Measurements from ENCODE around the gene CDH4. TPM values are rescaled to one million over a fixed set of nuclear protein-coding genes. Genes with fewer than 3 reads are reported as not detected.

Gene CDH4
- total RNA-seq, 1 experiment from 2014 or later, result 5.3 TPM

DNA sequence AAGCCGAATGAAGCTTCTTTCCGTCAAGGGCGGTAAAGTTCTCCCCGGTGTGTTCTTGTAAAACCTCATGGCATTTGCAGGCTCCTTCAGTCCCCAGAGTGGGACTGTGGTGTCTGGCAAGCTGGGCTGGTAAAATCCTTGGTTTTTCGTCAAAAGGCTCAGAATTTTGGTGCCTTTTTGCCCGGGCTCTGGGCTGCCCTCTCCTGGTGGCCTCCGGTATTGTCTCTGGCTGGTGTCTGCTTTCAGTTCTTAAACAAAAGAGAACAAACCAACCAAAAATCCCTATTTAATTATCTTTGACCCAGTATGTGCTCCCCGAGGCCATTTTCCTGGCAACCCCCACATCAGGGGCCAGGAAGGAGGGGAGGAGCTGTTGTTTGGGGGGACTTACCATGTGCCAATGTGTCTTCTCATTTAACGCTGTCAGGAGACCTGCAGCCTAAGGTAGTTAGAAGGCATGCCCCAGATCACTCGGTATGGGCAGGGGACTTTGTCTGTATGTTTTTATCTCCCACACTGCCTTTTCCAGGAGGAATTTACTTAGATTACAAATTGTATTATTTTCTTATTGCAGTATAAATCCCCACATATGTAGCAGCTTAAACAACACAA is 11.1 kb downstream of the CDH4 start:
- DNase-seq (ENCODE audit: low spot score) (peak; percentile 75), ATAC-seq (peak; percentile 26; the same call in 1 of the 2 replicates)
- ChIA-PET CTCF (interaction anchor here (0.7 to 1.7 kb wide), 5 partner anchors 9 to 304 kb away, joined by 3 to 9 read pairs (median 3); no protein-coding TSS in a partner anchor), POLR2A (no interaction called here)
- H3K36me3 Mint-ChIP-seq, result peaks cover 23% of the 10 kb centered on the region
- H3K4me3 Mint-ChIP-seq, result peak overlapping the region; percentile 52
- peaks cover 33% of the 10 kb centered on the region for H3K27me3 Mint-ChIP-seq (ENCODE audit: low read depth)
- no peak overlapping the region for H3K27ac Mint-ChIP-seq
- peaks cover 17% of the 10 kb centered on the region for H3K9me3 Mint-ChIP-seq
- peaks cover 17% of the 10 kb centered on the region for H3K4me1 Mint-ChIP-seq
- TF ChIP-seq, protein P1, sequence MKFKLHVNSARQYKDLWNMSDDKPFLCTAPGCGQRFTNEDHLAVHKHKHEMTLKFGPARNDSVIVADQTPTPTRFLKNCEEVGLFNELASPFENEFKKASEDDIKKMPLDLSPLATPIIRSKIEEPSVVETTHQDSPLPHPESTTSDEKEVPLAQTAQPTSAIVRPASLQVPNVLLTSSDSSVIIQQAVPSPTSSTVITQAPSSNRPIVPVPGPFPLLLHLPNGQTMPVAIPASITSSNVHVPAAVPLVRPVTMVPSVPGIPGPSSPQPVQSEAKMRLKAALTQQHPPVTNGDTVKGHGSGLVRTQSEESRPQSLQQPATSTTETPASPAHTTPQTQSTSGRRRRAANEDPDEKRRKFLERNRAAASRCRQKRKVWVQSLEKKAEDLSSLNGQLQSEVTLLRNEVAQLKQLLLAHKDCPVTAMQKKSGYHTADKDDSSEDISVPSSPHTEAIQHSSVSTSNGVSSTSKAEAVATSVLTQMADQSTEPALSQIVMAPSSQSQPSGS (CRISPR knock-in tag; IDR thresholded peaks at IDR 0.05; ENCODE audit: borderline replicate concordance, low read depth), result no peak
- TF ChIP-seq, protein P2, sequence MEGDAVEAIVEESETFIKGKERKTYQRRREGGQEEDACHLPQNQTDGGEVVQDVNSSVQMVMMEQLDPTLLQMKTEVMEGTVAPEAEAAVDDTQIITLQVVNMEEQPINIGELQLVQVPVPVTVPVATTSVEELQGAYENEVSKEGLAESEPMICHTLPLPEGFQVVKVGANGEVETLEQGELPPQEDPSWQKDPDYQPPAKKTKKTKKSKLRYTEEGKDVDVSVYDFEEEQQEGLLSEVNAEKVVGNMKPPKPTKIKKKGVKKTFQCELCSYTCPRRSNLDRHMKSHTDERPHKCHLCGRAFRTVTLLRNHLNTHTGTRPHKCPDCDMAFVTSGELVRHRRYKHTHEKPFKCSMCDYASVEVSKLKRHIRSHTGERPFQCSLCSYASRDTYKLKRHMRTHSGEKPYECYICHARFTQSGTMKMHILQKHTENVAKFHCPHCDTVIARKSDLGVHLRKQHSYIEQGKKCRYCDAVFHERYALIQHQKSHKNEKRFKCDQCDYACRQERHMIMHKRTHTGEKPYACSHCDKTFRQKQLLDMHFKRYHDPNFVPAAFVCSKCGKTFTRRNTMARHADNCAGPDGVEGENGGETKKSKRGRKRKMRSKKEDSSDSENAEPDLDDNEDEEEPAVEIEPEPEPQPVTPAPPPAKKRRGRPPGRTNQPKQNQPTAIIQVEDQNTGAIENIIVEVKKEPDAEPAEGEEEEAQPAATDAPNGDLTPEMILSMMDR (IDR thresholded peaks at IDR 0.05), result peak; percentile 90

DNA sequence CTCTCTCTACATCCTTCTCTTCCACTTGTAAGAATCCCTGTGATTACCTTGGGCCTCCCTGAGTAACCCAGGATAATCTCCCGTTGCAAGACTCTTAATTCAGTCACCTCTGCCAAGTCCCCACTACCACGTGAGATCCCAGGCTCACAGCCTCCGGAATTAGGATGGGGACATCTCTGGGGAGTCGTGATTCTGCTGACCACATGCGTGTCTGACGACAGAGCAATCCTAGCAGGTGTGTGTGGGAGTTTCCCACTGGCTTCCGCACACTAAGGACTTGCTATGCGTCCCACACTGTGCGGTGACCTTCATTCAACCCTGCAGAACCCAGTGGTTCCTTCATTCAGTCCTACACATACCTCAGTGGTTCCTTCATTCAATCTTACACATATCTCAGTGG is 11.9 kb downstream of the CDH4 start:
- ATAC-seq (no peak), DNase-seq (ENCODE audit: low spot score) (no peak)
- no peak overlapping the region for H3K4me3 Mint-ChIP-seq
- H3K27me3 Mint-ChIP-seq (ENCODE audit: low read depth), result peaks cover 29% of the 10 kb centered on the region
- peaks cover 17% of the 10 kb centered on the region for H3K4me1 Mint-ChIP-seq
- CTCF ChIA-PET, result no interaction called here
- peaks cover 16% of the 10 kb centered on the region for H3K36me3 Mint-ChIP-seq
- H3K27ac Mint-ChIP-seq, result no peak overlapping the region
- peaks cover 10% of the 10 kb centered on the region for H3K9me3 Mint-ChIP-seq
- POLR2A ChIA-PET, result no interaction called here
- TF ChIP-seq, protein P3, sequence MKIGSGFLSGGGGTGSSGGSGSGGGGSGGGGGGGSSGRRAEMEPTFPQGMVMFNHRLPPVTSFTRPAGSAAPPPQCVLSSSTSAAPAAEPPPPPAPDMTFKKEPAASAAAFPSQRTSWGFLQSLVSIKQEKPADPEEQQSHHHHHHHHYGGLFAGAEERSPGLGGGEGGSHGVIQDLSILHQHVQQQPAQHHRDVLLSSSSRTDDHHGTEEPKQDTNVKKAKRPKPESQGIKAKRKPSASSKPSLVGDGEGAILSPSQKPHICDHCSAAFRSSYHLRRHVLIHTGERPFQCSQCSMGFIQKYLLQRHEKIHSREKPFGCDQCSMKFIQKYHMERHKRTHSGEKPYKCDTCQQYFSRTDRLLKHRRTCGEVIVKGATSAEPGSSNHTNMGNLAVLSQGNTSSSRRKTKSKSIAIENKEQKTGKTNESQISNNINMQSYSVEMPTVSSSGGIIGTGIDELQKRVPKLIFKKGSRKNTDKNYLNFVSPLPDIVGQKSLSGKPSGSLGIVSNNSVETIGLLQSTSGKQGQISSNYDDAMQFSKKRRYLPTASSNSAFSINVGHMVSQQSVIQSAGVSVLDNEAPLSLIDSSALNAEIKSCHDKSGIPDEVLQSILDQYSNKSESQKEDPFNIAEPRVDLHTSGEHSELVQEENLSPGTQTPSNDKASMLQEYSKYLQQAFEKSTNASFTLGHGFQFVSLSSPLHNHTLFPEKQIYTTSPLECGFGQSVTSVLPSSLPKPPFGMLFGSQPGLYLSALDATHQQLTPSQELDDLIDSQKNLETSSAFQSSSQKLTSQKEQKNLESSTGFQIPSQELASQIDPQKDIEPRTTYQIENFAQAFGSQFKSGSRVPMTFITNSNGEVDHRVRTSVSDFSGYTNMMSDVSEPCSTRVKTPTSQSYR (CRISPR knock-in tag; IDR thresholded peaks at IDR 0.05), result no peak
- TF ChIP-seq ZNF219 (CRISPR knock-in tag; IDR thresholded peaks at IDR 0.05; ENCODE audit: borderline replicate concordance), result no peak
- TF ChIP-seq, protein P4, sequence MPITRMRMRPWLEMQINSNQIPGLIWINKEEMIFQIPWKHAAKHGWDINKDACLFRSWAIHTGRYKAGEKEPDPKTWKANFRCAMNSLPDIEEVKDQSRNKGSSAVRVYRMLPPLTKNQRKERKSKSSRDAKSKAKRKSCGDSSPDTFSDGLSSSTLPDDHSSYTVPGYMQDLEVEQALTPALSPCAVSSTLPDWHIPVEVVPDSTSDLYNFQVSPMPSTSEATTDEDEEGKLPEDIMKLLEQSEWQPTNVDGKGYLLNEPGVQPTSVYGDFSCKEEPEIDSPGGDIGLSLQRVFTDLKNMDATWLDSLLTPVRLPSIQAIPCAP (CRISPR knock-in tag; IDR thresholded peaks at IDR 0.05), result no peak
- TF ChIP-seq, protein P5, sequence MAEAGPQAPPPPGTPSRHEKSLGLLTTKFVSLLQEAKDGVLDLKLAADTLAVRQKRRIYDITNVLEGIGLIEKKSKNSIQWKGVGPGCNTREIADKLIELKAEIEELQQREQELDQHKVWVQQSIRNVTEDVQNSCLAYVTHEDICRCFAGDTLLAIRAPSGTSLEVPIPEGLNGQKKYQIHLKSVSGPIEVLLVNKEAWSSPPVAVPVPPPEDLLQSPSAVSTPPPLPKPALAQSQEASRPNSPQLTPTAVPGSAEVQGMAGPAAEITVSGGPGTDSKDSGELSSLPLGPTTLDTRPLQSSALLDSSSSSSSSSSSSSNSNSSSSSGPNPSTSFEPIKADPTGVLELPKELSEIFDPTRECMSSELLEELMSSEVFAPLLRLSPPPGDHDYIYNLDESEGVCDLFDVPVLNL (CRISPR knock-in tag; IDR thresholded peaks at IDR 0.05; ENCODE audit: borderline replicate concordance, low read depth), result no peak
- TF ChIP-seq CBFB (CRISPR knock-in tag; IDR thresholded peaks at IDR 0.05; ENCODE audit: low read depth), result no peak
- TF ChIP-seq, protein P6, sequence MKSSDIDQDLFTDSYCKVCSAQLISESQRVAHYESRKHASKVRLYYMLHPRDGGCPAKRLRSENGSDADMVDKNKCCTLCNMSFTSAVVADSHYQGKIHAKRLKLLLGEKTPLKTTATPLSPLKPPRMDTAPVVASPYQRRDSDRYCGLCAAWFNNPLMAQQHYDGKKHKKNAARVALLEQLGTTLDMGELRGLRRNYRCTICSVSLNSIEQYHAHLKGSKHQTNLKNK (CRISPR knock-in tag; IDR thresholded peaks at IDR 0.05), result no peak
- no peak for TF ChIP-seq SMAD3 (CRISPR knock-in tag; IDR thresholded peaks at IDR 0.05; ENCODE audit: borderline replicate concordance)
- TF ChIP-seq, protein P7, sequence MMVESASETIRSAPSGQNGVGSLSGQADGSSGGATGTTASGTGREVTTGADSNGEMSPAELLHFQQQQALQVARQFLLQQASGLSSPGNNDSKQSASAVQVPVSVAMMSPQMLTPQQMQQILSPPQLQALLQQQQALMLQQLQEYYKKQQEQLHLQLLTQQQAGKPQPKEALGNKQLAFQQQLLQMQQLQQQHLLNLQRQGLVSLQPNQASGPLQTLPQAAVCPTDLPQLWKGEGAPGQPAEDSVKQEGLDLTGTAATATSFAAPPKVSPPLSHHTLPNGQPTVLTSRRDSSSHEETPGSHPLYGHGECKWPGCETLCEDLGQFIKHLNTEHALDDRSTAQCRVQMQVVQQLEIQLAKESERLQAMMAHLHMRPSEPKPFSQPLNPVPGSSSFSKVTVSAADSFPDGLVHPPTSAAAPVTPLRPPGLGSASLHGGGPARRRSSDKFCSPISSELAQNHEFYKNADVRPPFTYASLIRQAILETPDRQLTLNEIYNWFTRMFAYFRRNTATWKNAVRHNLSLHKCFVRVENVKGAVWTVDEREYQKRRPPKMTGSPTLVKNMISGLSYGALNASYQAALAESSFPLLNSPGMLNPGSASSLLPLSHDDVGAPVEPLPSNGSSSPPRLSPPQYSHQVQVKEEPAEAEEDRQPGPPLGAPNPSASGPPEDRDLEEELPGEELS (CRISPR knock-in tag; IDR thresholded peaks at IDR 0.05), result no peak
- no peak for TF ChIP-seq OVOL2 (CRISPR knock-in tag; IDR thresholded peaks at IDR 0.05; ENCODE audit: borderline replicate concordance)
- no peak for TF ChIP-seq PRRX2 (CRISPR knock-in tag; IDR thresholded peaks at IDR 0.05)
- TF ChIP-seq, protein P8, sequence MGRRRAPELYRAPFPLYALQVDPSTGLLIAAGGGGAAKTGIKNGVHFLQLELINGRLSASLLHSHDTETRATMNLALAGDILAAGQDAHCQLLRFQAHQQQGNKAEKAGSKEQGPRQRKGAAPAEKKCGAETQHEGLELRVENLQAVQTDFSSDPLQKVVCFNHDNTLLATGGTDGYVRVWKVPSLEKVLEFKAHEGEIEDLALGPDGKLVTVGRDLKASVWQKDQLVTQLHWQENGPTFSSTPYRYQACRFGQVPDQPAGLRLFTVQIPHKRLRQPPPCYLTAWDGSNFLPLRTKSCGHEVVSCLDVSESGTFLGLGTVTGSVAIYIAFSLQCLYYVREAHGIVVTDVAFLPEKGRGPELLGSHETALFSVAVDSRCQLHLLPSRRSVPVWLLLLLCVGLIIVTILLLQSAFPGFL (CRISPR knock-in tag; IDR thresholded peaks at IDR 0.05; ENCODE audit: borderline replicate concordance), result no peak
- TF ChIP-seq, protein P9, sequence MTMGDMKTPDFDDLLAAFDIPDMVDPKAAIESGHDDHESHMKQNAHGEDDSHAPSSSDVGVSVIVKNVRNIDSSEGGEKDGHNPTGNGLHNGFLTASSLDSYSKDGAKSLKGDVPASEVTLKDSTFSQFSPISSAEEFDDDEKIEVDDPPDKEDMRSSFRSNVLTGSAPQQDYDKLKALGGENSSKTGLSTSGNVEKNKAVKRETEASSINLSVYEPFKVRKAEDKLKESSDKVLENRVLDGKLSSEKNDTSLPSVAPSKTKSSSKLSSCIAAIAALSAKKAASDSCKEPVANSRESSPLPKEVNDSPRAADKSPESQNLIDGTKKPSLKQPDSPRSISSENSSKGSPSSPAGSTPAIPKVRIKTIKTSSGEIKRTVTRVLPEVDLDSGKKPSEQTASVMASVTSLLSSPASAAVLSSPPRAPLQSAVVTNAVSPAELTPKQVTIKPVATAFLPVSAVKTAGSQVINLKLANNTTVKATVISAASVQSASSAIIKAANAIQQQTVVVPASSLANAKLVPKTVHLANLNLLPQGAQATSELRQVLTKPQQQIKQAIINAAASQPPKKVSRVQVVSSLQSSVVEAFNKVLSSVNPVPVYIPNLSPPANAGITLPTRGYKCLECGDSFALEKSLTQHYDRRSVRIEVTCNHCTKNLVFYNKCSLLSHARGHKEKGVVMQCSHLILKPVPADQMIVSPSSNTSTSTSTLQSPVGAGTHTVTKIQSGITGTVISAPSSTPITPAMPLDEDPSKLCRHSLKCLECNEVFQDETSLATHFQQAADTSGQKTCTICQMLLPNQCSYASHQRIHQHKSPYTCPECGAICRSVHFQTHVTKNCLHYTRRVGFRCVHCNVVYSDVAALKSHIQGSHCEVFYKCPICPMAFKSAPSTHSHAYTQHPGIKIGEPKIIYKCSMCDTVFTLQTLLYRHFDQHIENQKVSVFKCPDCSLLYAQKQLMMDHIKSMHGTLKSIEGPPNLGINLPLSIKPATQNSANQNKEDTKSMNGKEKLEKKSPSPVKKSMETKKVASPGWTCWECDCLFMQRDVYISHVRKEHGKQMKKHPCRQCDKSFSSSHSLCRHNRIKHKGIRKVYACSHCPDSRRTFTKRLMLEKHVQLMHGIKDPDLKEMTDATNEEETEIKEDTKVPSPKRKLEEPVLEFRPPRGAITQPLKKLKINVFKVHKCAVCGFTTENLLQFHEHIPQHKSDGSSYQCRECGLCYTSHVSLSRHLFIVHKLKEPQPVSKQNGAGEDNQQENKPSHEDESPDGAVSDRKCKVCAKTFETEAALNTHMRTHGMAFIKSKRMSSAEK (CRISPR knock-in tag; IDR thresholded peaks at IDR 0.05; ENCODE audit: borderline replicate concordance), result no peak
- no peak for TF ChIP-seq JAZF1 (CRISPR knock-in tag; IDR thresholded peaks at IDR 0.05)
